HepG2 (cell line): ENCODE results near the gene BTBD19. TPM values are rescaled to one million over a fixed set of nuclear protein-coding genes. Genes with fewer than 3 reads are reported as not detected.

Source experiments
- ATF1 ChIP-seq: IDR thresholded peaks from 2 replicates; pipeline ENCODE4 v1.6.1; 2016; ENCODE audit warnings: mild to moderate bottlenecking, control low read depth
- CHD4 ChIP-seq: fragments of 200-600 bp; sonication (generic); IDR thresholded peaks from 2 replicates; pipeline ENCODE4 v1.7.0; 2017; ENCODE audit warnings: mild to moderate bottlenecking, low read length, borderline replicate concordance
- DBP ChIP-seq: sonication (generic); formaldehyde crosslinking; IDR thresholded peaks from 2 replicates; pipeline ENCODE4 v1.4.0; 2020; ENCODE audit warnings: missing genetic modification reagents; ENCODE audit errors: not compliant biosample characterization
- HMG20A ChIP-seq: IDR thresholded peaks from 2 replicates; pipeline ENCODE4 v1.6.1; 2016; ENCODE audit warnings: borderline replicate concordance
- HNRNPK ChIP-seq: fragments of 200-400 bp; formaldehyde crosslinking; IDR thresholded peaks from 2 replicates; pipeline ENCODE4 v1.6.1; 2018; ENCODE audit warnings: low read length, low read depth, moderate library complexity, mild to moderate bottlenecking; ENCODE audit not compliant: poor library complexity, severe bottlenecking
- IKZF4 ChIP-seq: sonication (generic); formaldehyde crosslinking; IDR thresholded peaks from 2 replicates; pipeline ENCODE4 v1.5.1; 2020; ENCODE audit warnings: borderline replicate concordance, mild to moderate bottlenecking, low read depth, missing genetic modification reagents; ENCODE audit errors: not compliant biosample characterization
- PHF20 ChIP-seq: sonication (generic); formaldehyde crosslinking; IDR thresholded peaks from 2 replicates; pipeline ENCODE4 v1.5.0; 2020; ENCODE audit warnings: mild to moderate bottlenecking, missing genetic modification reagents
- SOX13 ChIP-seq, 3 experiments: fragments of 450-650 bp in 1 of 3; sonication (generic) in 1 of 3; formaldehyde crosslinking in 1 of 3; IDR thresholded peaks in 2 of 3; conservative IDR thresholded peaks in 1 of 3; 2 replicates each; pipeline versions ENCODE4 v1.5.0 to v1.6.1; 2016 to 2020; ENCODE audit warnings: antibody characterized with exemption in 1 of 3, mild to moderate bottlenecking in 1 of 3, missing compliant biosample characterization in 1 of 3, missing genetic modification reagents in 1 of 3, moderate library complexity in 1 of 3
- YEATS2 ChIP-seq: sonication (generic); formaldehyde crosslinking; IDR thresholded peaks from 2 replicates; pipeline ENCODE4 v1.4.0; 2020; ENCODE audit warnings: missing genetic modification reagents, borderline replicate concordance
- ZFP62 ChIP-seq: sonication (generic); formaldehyde crosslinking; IDR thresholded peaks from 2 replicates; pipeline ENCODE4 v1.4.0; 2020; ENCODE audit warnings: missing genetic modification reagents
- ZNF12 ChIP-seq: sonication (generic); formaldehyde crosslinking; IDR thresholded peaks from 2 replicates; pipeline ENCODE4 v1.5.0; 2020; ENCODE audit warnings: missing genetic modification reagents
- ZNF318 ChIP-seq: sonication (generic); formaldehyde crosslinking; IDR thresholded peaks from 2 replicates; pipeline ENCODE4 v1.4.0; 2020; ENCODE audit warnings: mild to moderate bottlenecking, missing genetic modification reagents
- ZNF556 ChIP-seq: sonication (generic); formaldehyde crosslinking; IDR thresholded peaks from 2 replicates; pipeline ENCODE4 v1.4.0; 2020; ENCODE audit warnings: mild to moderate bottlenecking, missing genetic modification reagents, borderline replicate concordance
- ZNF639 ChIP-seq: conservative IDR thresholded peaks from 2 replicates; pipeline ENCODE4 v1.6.1; 2018; ENCODE audit warnings: missing genetic modification reagents
- ZNF644 ChIP-seq: IDR thresholded peaks from 2 replicates; pipeline ENCODE4 v1.6.1; 2016; ENCODE audit warnings: low read depth
- ZNF691 ChIP-seq: sonication (generic); formaldehyde crosslinking; IDR thresholded peaks from 2 replicates; pipeline ENCODE4 v1.4.0; 2020; ENCODE audit warnings: missing genetic modification reagents, low read depth, mild to moderate bottlenecking, borderline replicate concordance
- ZNF709 ChIP-seq: sonication (generic); formaldehyde crosslinking; IDR thresholded peaks from 2 replicates; pipeline ENCODE4 v1.5.0; 2020; ENCODE audit warnings: mild to moderate bottlenecking, missing genetic modification reagents
- polyA plus RNA-seq, 8 experiments: library from polyadenylated mRNA; depleted of rRNA in 3 of 8; stranded (reverse) in 7 of 8; unstranded in 1 of 8; fragments of >200 nt; fragmentation: Illumina TruSeq in 4 of 8; extraction: Trizol in 4 of 8; gene quantifications; 2 replicates each; pipeline versions ENCODE4 v1.2.1 to v1.2.3, GENCODE V29; 2011 to 2016; ENCODE audit warnings: low read depth in 4 of 8, missing spikeins in 1 of 8, mixed read lengths in 1 of 8; ENCODE audit not compliant: insufficient read depth in 1 of 8
- total RNA-seq, 5 experiments: library from RNA; depleted of rRNA; stranded (reverse); fragments of >200 nt; fragmentation: Illumina TruSeq; extraction: Trizol; gene quantifications; 2 replicates each; pipeline ENCODE4 v1.2.3, GENCODE V29; 2016; ENCODE audit warnings: low read depth in 1 of 5

The BTBD19 gene
- total and polyA plus RNA-seq, 2 of the 13 experiments (the other 11 are each of a cell fraction or from before 2014, with no cell fraction given): 2.7 to 6.7 TPM

GRCh38 chr1:44807364-44808062 is 810 bp upstream of the BTBD19 start (continued):
- TF ChIP-seq PHF20 (CRISPR knock-in tag) (peak; percentile 76), YEATS2 (peak; percentile 72; the same call in 1 of the 2 replicates), ZNF318 (CRISPR knock-in tag) (peak; percentile 99), DBP (no peak), HMG20A (CRISPR knock-in tag) (no peak; the same call in 1 of the 2 replicates), ZNF12 (CRISPR knock-in tag) (peak; percentile 22; the same call in 1 of the 2 replicates), SOX13 (IDR thresholded peaks at IDR 0.05) (peak; percentile 13), SOX13 (CRISPR knock-in tag; conservative IDR thresholded peaks at IDR 0.05 in 1 of 2, IDR thresholded peaks at IDR 0.05 in 1 of 2) (peak in 1 of 2 experiments; percentile 80; a peak in 2 of 4 replicates), ZFP62 (CRISPR knock-in tag) (no peak), ZNF644 (CRISPR knock-in tag) (no peak), CHD4 (peak; percentile 54; the same call in 1 of the 2 replicates), ZNF691 (CRISPR knock-in tag) (peak; percentile 92; the same call in 1 of the 2 replicates), ZNF639 (no peak), ATF1 (CRISPR knock-in tag) (no peak; the same call in 1 of the 2 replicates), ZNF709 (peak; percentile 86), ZNF556 (CRISPR knock-in tag) (peak; percentile 86; the same call in 1 of the 2 replicates), IKZF4 (CRISPR knock-in tag) (no peak), HNRNPK (no peak)
